K562 (cell line): Measurements from ENCODE around the gene PPAN. TPM values are rescaled to one million over a fixed set of nuclear protein-coding genes. Genes with fewer than 3 reads are reported as not detected.

ENCODE experiments used
- CBX3 ChIP-seq, 2 experiments: IDR thresholded peaks; 1 replicate in 1 of 2; 2 replicates in 1 of 2; pipeline ENCODE4 v1.6.1; 2012; ENCODE audit warnings: inconsistent platforms in 2 of 2, low read length in 2 of 2, borderline replicate concordance in 1 of 2, control low read depth in 1 of 2
- DNMT1 ChIP-seq: fragments of 450-650 bp; IDR thresholded peaks from 2 replicates; pipeline ENCODE4 v1.6.1; 2016; ENCODE audit warnings: antibody characterized with exemption, mild to moderate bottlenecking
- FIP1L1 ChIP-seq: fragments of 200-400 bp; formaldehyde crosslinking; IDR thresholded peaks from 2 replicates; pipeline ENCODE4 v1.6.1; 2018; ENCODE audit warnings: mild to moderate bottlenecking, low read depth, low read length; ENCODE audit not compliant: poor library complexity, severe bottlenecking
- ILF3 ChIP-seq: fragments of 450-650 bp; IDR thresholded peaks from 2 replicates; pipeline ENCODE4 v1.6.1; 2018; ENCODE audit warnings: antibody characterized with exemption, mild to moderate bottlenecking, moderate library complexity, borderline replicate concordance
- MYC ChIP-seq, 2 experiments: fragments of 250-450 bp in 1 of 2; sonication (Bioruptor Pico) in 1 of 2; IDR thresholded peaks; 2 replicates each; pipeline versions ENCODE4 v1.5.1 to v1.6.1; 2012 to 2021; ENCODE audit warnings: low read depth in 2 of 2, borderline replicate concordance in 1 of 2, improper control_type of control experiment in 1 of 2, low read length in 1 of 2, mild to moderate bottlenecking in 1 of 2, moderate library complexity in 1 of 2
- PHB2 ChIP-seq: fragments of 450-650 bp; IDR thresholded peaks from 2 replicates; pipeline ENCODE4 v1.6.1; 2017; ENCODE audit warnings: low read depth
- PHF20 ChIP-seq: fragments of 450-650 bp; IDR thresholded peaks from 2 replicates; pipeline ENCODE4 v1.6.1; 2018; ENCODE audit not compliant: partially characterized antibody
- POLR2G ChIP-seq: fragments of 200-400 bp; formaldehyde crosslinking; IDR thresholded peaks from 2 replicates; pipeline ENCODE4 v1.6.1; 2017; ENCODE audit warnings: low read depth, mild to moderate bottlenecking, antibody characterized with exemption, low read length, moderate library complexity
- TGIF2 ChIP-seq: sonication (generic); formaldehyde crosslinking; IDR thresholded peaks from 2 replicates; pipeline ENCODE4 v1.8.1; 2022; ENCODE audit warnings: mild to moderate bottlenecking, missing genetic modification reagents, moderate library complexity
- ZNF134 ChIP-seq: fragments of 250-450 bp; sonication (Bioruptor Pico); conservative IDR thresholded peaks from 2 replicates; pipeline ENCODE4 v1.4.0; 2020
- ZNF311 ChIP-seq: fragments of 250-450 bp; sonication (Bioruptor Pico); IDR thresholded peaks from 2 replicates; pipeline ENCODE4 v1.4.0; 2020; ENCODE audit warnings: mild to moderate bottlenecking, moderate library complexity
- ZNF507 ChIP-seq: conservative IDR thresholded peaks from 2 replicates; pipeline ENCODE4 v1.6.1; 2017; ENCODE audit warnings: missing genetic modification characterization, missing compliant biosample characterization
- ZNF57 ChIP-seq: fragments of 450-650 bp; formaldehyde crosslinking; IDR thresholded peaks from 2 replicates; pipeline ENCODE4 v1.4.0; 2020; ENCODE audit warnings: mild to moderate bottlenecking, moderate library complexity
- polyA plus RNA-seq, 8 experiments: library from polyadenylated mRNA; depleted of rRNA in 4 of 8; stranded (reverse) in 5 of 8; unstranded in 3 of 8; fragments of >200 nt; fragmentation: Nextera tagmentation in 2 of 8; fragmentation: Illumina TruSeq in 1 of 8; extraction: Ambion mirVana in 2 of 8; extraction: Trizol in 1 of 8; gene quantifications; 2 replicates each; pipeline versions ENCODE4 v1.2.1 to v1.2.3, GENCODE V29; 2011 to 2014; ENCODE audit warnings: inconsistent platforms in 1 of 8, missing spikeins in 1 of 8
- total RNA-seq, 7 experiments: library from RNA; depleted of rRNA in 6 of 7; stranded (reverse); fragments of >200 nt in 6 of 7; fragmentation: Illumina TruSeq in 2 of 7; extraction: Trizol in 2 of 7; gene quantifications; 2 replicates each; pipeline versions ENCODE4 v1.2.1 to v1.2.3, GENCODE V29; 2011 to 2021; ENCODE audit warnings: low replicate concordance in 1 of 7
- TF ChIP-seq, protein P1 (sequence below): fragments of 250-450 bp; sonication (Bioruptor Pico); IDR thresholded peaks from 2 replicates; pipeline ENCODE4 v1.5.0; 2022; ENCODE audit warnings: mild to moderate bottlenecking
- TF ChIP-seq, protein P2 (sequence below): fragments of 450-650 bp; IDR thresholded peaks from 2 replicates; pipeline ENCODE4 v1.6.1; 2017; ENCODE audit warnings: antibody characterized with exemption
- TF ChIP-seq, protein P3 (sequence below): fragments of 450-650 bp; IDR thresholded peaks from 2 replicates; pipeline ENCODE4 v1.6.1; 2016; ENCODE audit warnings: antibody characterized with exemption
- TF ChIP-seq, protein P4 (sequence below): fragments of 450-650 bp; formaldehyde crosslinking; IDR thresholded peaks from 2 replicates; pipeline ENCODE4 v1.4.0; 2020; ENCODE audit warnings: mild to moderate bottlenecking, moderate library complexity
- TF ChIP-seq, protein P5 (sequence below): fragments of 450-650 bp; formaldehyde crosslinking; IDR thresholded peaks from 2 replicates; pipeline ENCODE4 v1.4.0; 2022; ENCODE audit warnings: missing genetic modification characterization

Gene PPAN
- total and polyA plus RNA-seq, 9 of the 15 experiments (the other 6 are each of a cell fraction or from before 2014, with no cell fraction given), result 2.2 to 129 (median 59.1) TPM

DNA sequence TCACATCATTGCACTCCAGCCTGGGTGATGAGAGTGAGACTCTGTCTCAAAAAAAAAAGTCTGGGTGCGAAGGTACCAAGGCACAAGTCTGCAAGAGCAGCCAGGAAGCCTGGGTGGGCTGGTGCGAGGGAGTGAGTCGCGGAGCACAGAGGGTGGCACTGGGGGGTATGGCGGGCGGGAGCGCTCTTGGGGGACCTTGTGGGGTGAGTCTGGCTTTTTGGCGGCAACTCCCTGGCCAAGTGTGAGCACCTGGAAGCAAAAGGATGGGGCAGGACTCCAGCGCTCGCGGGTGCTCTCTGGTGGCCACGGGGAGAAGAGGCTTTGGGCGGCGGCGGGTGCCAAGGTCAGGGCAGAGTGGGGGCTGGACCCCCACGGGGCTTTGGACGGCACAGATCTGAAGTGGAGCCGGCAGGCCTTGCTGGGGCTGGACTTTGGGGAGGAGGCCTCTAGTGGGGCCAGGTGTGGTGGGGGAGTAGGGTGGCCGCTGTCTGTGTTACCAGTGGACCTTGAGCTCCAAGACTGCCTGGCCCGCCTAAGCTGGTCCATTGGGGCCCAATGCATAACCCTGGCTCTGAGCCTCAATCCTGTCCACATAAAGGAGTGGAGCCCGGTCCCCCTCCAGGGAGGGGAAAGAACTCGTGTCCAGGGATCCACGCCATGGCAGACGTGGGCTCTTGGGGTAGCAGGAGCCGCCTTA lies 6.9 kb downstream of the PPAN start (continued):
- TF ChIP-seq, protein P1, sequence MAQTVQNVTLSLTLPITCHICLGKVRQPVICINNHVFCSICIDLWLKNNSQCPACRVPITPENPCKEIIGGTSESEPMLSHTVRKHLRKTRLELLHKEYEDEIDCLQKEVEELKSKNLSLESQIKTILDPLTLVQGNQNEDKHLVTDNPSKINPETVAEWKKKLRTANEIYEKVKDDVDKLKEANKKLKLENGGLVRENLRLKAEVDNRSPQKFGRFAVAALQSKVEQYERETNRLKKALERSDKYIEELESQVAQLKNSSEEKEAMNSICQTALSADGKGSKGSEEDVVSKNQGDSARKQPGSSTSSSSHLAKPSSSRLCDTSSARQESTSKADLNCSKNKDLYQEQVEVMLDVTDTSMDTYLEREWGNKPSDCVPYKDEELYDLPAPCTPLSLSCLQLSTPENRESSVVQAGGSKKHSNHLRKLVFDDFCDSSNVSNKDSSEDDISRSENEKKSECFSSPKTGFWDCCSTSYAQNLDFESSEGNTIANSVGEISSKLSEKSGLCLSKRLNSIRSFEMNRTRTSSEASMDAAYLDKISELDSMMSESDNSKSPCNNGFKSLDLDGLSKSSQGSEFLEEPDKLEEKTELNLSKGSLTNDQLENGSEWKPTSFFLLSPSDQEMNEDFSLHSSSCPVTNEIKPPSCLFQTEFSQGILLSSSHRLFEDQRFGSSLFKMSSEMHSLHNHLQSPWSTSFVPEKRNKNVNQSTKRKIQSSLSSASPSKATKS (CRISPR knock-in tag), result no peak
- TF ChIP-seq PHF20 (no peak), ZNF507 (tag) (no peak), ZNF57 (peak; percentile 67; the same call in 1 of the 2 replicates), MYC (IDR thresholded peaks at IDR 0.05; ENCODE audit: low read depth, low read length) (peak; percentile 47; the same call in 1 of the 2 replicates), MYC (CRISPR knock-in tag; IDR thresholded peaks at IDR 0.05; ENCODE audit: borderline replicate concordance, low read depth) (no peak), FIP1L1 (no peak), ILF3 (peak; percentile 79; the same call in 1 of the 2 replicates), TGIF2 (no peak), DNMT1 (no peak), PHB2 (no peak), CBX3 (IDR thresholded peaks at IDR 0.05; ENCODE audit: borderline replicate concordance in 1 of 2, low read length in 2 of 2) (peak in 1 of 2 experiments; percentile 4; a peak in 1 of 3 replicates), POLR2G (peak; percentile 76), ZNF311 (CRISPR knock-in tag) (no peak), ZNF134 (CRISPR knock-in tag) (no peak)
- TF ChIP-seq, protein P2, sequence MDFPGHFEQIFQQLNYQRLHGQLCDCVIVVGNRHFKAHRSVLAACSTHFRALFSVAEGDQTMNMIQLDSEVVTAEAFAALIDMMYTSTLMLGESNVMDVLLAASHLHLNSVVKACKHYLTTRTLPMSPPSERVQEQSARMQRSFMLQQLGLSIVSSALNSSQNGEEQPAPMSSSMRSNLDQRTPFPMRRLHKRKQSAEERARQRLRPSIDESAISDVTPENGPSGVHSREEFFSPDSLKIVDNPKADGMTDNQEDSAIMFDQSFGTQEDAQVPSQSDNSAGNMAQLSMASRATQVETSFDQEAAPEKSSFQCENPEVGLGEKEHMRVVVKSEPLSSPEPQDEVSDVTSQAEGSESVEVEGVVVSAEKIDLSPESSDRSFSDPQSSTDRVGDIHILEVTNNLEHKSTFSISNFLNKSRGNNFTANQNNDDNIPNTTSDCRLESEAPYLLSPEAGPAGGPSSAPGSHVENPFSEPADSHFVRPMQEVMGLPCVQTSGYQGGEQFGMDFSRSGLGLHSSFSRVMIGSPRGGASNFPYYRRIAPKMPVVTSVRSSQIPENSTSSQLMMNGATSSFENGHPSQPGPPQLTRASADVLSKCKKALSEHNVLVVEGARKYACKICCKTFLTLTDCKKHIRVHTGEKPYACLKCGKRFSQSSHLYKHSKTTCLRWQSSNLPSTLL, result no peak
- TF ChIP-seq, protein P3, sequence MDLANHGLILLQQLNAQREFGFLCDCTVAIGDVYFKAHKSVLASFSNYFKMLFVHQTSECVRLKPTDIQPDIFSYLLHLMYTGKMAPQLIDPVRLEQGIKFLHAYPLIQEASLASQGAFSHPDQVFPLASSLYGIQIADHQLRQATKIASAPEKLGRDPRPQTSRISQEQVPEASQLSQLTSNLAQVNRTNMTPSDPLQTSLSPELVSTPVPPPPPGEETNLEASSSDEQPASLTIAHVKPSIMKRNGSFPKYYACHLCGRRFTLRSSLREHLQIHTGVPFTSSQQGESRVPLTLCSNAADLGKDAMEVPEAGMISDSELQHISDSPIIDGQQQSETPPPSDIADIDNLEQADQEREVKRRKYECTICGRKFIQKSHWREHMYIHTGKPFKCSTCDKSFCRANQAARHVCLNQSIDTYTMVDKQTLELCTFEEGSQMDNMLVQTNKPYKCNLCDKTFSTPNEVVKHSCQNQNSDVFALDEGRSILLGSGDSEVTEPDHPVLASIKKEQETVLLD, result no peak
- TF ChIP-seq, protein P4, sequence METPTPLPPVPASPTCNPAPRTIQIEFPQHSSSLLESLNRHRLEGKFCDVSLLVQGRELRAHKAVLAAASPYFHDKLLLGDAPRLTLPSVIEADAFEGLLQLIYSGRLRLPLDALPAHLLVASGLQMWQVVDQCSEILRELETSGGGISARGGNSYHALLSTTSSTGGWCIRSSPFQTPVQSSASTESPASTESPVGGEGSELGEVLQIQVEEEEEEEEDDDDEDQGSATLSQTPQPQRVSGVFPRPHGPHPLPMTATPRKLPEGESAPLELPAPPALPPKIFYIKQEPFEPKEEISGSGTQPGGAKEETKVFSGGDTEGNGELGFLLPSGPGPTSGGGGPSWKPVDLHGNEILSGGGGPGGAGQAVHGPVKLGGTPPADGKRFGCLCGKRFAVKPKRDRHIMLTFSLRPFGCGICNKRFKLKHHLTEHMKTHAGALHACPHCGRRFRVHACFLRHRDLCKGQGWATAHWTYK (CRISPR knock-in tag), result peak; percentile 83
- TF ChIP-seq, protein P5, sequence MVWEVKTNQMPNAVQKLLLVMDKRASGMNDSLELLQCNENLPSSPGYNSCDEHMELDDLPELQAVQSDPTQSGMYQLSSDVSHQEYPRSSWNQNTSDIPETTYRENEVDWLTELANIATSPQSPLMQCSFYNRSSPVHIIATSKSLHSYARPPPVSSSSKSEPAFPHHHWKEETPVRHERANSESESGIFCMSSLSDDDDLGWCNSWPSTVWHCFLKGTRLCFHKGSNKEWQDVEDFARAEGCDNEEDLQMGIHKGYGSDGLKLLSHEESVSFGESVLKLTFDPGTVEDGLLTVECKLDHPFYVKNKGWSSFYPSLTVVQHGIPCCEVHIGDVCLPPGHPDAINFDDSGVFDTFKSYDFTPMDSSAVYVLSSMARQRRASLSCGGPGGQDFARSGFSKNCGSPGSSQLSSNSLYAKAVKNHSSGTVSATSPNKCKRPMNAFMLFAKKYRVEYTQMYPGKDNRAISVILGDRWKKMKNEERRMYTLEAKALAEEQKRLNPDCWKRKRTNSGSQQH, result peak; percentile 78; the same call in 1 of the 2 replicates
